Mucosa of descending colon (tissue), 3 donors: Measurements from ENCODE around the gene AQP5. TPM values are rescaled to one million over a fixed set of nuclear protein-coding genes. Genes with fewer than 3 reads are reported as not detected.
A peak's percentile ranks its signal among the peaks of the same experiment; 100 is the strongest.

Source experiments
- ATAC-seq: fragments of 200-7000 bp; cut with Tn5 transposase; one replicate; pipeline ENCODE4 v1.9.1; 2020; ENCODE audit warnings: mild to moderate bottlenecking, moderate library complexity
- DNase-seq, 3 donors: peaks; one replicate each; pipeline ENCODE4 v3.0.0-alpha.2; 2020
- H3K36me3 ChIP-seq: fragments of 200-600 bp; one replicate; pipeline ENCODE4 v1.8.0; 2021; ENCODE audit warnings: low read depth, mild to moderate bottlenecking
- H3K4me1 ChIP-seq: fragments of 200-600 bp; one replicate; pipeline ENCODE4 v1.8.0; 2021; ENCODE audit warnings: low read depth, mild to moderate bottlenecking
- H3K4me3 ChIP-seq: fragments of 200-600 bp; one replicate; pipeline ENCODE4 v1.8.0; 2021; ENCODE audit warnings: mild to moderate bottlenecking
- H3K9me3 ChIP-seq: fragments of 200-600 bp; one replicate; pipeline ENCODE4 v1.8.0; 2021; ENCODE audit warnings: mild to moderate bottlenecking
- intact Hi-C, 2 donors: fragments of 100-400 bp; cut with DNase I in 1 of 2; cut with micrococcal nuclease in 1 of 2; formaldehyde crosslinking; loops; one replicate each; pipeline versions ENCODE4 v1.11.0 to v1.11.1; 2022; cut with DNase I, micrococcal nuclease
- total RNA-seq, 3 donors: library from RNA; stranded (reverse); fragmentation: NEBNext Ultra II Directional in 2 of 3; extraction: Animal tissue kit (Norgen Biotek cat#: 25700) in 2 of 3; gene quantifications; one replicate each; pipeline versions ENCODE4 v1.2.1 to v1.2.4, GENCODE V29; 2021 to 2023
- TF ChIP-seq, protein P1 (sequence below): fragments of 200-600 bp; IDR thresholded peaks from one replicate; pipeline ENCODE4 v1.8.0; 2022; ENCODE audit warnings: antibody characterized with exemption, mild to moderate bottlenecking
- donor health status: DM: no; HTN: no; CAD: no; lungs with moderate emphysema.
- donor health status: DM: no; HTN: no; CAD: no.
- donor health status: DM: no; HTN: yes; CAD: no.

Gene AQP5
- total RNA-seq, 3 donors from 2014 or later, result not detected

GRCh38 chr12:49944718-49945117, 17.0 kb upstream of the AQP5 start:
- TF ChIP-seq, protein P1, sequence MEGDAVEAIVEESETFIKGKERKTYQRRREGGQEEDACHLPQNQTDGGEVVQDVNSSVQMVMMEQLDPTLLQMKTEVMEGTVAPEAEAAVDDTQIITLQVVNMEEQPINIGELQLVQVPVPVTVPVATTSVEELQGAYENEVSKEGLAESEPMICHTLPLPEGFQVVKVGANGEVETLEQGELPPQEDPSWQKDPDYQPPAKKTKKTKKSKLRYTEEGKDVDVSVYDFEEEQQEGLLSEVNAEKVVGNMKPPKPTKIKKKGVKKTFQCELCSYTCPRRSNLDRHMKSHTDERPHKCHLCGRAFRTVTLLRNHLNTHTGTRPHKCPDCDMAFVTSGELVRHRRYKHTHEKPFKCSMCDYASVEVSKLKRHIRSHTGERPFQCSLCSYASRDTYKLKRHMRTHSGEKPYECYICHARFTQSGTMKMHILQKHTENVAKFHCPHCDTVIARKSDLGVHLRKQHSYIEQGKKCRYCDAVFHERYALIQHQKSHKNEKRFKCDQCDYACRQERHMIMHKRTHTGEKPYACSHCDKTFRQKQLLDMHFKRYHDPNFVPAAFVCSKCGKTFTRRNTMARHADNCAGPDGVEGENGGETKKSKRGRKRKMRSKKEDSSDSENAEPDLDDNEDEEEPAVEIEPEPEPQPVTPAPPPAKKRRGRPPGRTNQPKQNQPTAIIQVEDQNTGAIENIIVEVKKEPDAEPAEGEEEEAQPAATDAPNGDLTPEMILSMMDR, result no peak
- H3K4me1 ChIP-seq, result peaks cover 6% of the 10 kb centered on the region
- H3K9me3 ChIP-seq, result no peaks in the 10 kb centered on the region
- intact Hi-C loops, result no loop called here
- DNase-seq (no peak), ATAC-seq (no peak)
- no peak overlapping the region for H3K4me3 ChIP-seq
- H3K36me3 ChIP-seq, result no peaks in the 10 kb centered on the region

- ATAC-seq (peak; percentile 93), DNase-seq (peak; percentile 81 to 91 (median 86))
- no peaks in the 10 kb centered on the region for H3K9me3 ChIP-seq
- peaks cover 6% of the 10 kb centered on the region for H3K4me1 ChIP-seq
- TF ChIP-seq, protein P1, result peak; percentile 73
- intact Hi-C loops, result no loop called here
- no peak overlapping the region for H3K4me3 ChIP-seq
- H3K36me3 ChIP-seq, result no peaks in the 10 kb centered on the region
These were observed 16.1 kb upstream of the AQP5 start for GRCh38 chr12:49945394-49946080.

- ATAC-seq (peak; percentile 64), DNase-seq (peak in 2 of 3 donors; percentile 66 to 72)
- TF ChIP-seq, protein P1, result no peak
- no peaks in the 10 kb centered on the region for H3K9me3 ChIP-seq
- intact Hi-C loops, result no loop called here
- H3K4me1 ChIP-seq, result peaks cover 6% of the 10 kb centered on the region
- H3K36me3 ChIP-seq, result no peaks in the 10 kb centered on the region
- H3K4me3 ChIP-seq, result no peak overlapping the region
These were observed 15.6 kb upstream of the AQP5 start for GRCh38 chr12:49946086-49946485.

- intact Hi-C loops, result no loop called here
- TF ChIP-seq, protein P1, result no peak
- Histone ChIP-seq H3K9me3 (no peaks in the 10 kb centered on the region), H3K4me1 (peaks cover 6% of the 10 kb centered on the region), H3K4me3 (no peak overlapping the region), H3K36me3 (no peaks in the 10 kb centered on the region)
- no peak for ATAC-seq
- DNase-seq, result no peak
These were observed 15.2 kb upstream of the AQP5 start for GRCh38 chr12:49946497-49946896.

- ATAC-seq (no peak), DNase-seq (no peak)
- TF ChIP-seq, protein P1, result no peak
- no peak overlapping the region for H3K4me3 ChIP-seq
- H3K36me3 ChIP-seq, result no peaks in the 10 kb centered on the region
- H3K9me3 ChIP-seq, result no peaks in the 10 kb centered on the region
- intact Hi-C loops, result no loop called here
- H3K4me1 ChIP-seq, result peaks cover 6% of the 10 kb centered on the region
These were observed 14.0 kb upstream of the AQP5 start for GRCh38 chr12:49947593-49948226.
